SKM-1 (cell line): ENCODE data around the gene CYS1.

Source experiments
- DNase-seq: peaks from one replicate; lab custom pipeline; 2025; ENCODE audit not compliant: unreplicated experiment; lab: John Stamatoyannopoulos, UW

CYS1 gene

DNA sequence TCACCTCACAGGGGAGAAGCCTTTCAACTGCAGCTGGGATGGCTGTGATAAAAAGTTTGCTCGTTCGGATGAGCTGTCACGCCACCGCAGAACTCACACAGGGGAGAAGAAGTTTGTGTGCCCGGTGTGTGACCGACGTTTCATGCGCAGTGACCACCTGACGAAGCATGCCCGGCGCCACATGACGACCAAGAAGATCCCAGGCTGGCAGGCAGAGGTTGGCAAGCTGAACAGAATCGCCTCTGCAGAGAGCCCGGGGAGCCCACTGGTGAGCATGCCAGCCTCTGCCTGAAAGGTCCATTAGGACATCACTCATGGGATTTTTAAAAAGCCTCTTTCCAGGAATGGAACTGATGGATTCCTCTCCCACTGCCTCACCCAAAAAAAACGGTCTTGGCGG is 28.0 kb downstream of the CYS1 start:
- DNase-seq, result no peak

DNA sequence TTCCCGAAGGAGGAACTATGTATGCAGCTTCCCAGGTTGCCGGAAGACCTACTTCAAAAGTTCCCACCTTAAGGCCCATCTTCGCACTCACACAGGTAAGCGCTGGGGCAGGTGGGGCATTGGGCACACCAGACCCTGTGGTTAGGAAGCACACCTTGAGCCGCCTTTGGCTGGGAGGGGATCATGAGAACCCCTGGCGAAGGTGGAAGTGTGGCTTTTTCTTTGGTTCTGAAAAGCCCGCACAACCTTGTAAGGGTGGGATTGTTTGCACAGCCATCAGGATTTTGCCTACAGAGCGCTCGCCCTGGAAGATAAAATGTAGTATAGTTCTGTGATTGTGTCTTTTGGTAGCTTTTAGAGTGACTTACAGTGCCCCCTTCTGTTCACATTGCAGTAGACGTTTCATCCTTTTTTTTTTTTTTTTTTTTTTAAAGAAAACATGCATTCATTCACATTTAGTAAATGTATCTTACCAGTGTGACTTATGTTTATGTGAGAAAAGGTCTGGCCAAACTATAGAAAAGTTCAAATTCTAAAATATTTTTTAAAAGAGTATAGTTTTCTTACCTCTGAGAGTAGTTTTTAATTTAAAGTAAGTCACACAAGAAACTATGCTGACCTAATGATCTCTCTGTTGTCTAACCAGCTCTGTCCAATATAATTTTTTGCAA is 31.6 kb downstream of the CYS1 start:
- DNase-seq, result no peak

DNA sequence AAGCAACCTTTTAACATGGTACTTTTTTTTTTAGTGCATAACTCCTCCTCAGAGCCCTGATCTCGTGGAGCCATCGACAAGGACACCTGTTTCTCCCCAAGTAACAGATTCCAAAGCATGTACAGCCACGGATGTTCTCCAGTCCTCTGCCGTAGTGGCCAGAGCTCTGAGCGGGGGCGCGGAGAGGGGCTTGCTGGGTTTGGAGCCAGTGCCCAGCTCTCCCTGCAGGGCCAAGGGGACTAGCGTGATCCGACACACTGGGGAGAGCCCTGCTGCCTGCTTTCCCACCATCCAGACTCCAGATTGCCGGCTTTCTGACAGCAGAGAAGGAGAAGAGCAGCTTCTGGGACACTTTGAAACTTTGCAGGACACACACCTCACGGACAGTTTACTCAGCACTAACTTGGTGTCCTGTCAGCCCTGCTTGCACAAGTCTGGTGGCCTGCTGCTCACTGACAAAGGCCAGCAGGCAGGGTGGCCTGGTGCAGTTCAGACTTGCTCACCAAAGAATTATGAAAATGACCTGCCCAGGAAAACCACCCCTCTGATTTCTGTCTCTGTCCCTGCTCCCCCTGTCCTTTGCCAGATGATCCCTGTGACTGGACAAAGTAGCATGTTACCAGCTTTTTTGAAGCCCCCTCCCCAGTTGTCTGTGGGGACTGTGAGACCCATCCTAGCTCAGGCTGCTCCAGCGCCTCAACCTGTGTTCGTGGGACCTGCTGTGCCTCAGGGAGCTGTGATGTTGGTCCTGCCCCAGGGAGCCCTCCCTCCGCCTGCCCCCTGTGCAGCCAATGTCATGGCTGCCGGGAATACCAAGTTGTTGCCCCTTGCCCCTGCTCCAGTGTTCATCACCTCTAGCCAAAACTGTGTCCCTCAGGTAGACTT is 32.4 kb downstream of the CYS1 start:
- no peak for DNase-seq

DNA sequence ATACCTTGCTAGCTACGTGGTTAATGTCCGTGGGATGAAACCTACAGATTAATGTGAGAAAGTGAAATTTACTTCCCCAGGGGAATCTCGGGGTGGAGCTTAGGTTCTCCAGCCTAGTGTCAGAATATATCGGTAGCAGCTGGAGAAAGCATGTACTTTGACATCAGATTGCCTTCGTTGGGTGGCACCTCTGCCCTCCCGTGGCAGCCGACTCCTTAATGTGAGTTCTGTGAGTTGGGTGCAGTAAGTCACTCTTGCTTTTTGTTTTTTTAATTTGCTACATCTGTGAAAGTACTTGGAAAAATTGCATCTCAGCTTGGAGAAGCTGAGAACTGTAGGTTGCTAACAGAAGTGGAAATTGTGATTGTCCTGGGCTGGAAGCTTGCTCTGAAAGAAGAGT is 33.3 kb downstream of the CYS1 start:
- no peak for DNase-seq

DNA sequence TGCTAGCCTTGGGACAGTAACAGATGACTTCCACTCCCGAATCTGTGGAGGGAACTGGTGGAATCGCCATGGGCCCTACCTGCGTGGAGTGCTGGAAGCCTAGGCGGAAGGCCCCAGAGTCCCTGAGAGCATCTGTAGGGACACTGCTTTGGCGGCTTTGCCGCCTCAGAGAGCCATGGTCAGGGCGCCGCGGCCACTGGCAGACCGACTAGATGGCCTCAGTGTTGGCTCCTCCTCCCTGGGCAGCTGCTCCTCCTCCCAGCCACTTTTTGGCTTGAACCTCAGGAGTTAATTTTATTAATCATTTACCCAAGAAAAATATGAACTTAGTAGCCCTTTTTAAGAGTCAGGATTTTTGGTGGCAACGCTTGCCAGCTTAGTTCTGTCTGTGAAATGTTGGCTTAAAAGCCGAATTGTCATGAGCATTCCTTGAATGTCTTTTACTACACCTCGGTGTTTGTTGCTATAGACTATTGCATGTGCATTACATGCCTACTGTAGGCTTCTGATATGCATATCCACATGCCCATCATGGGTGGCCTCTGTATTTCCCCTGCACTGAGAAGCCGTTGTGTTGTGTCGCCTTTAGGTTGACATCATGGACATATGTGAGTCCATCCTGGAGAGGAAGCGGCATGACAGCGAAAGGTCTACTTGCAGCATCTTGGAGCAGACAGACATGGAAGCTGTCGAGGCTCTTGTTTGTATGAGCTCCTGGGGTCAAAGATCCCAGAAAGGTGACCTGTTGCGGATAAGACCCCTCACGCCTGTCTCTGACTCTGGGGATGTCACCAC is 34.5 kb downstream of the CYS1 start:
- no peak for DNase-seq

DNA sequence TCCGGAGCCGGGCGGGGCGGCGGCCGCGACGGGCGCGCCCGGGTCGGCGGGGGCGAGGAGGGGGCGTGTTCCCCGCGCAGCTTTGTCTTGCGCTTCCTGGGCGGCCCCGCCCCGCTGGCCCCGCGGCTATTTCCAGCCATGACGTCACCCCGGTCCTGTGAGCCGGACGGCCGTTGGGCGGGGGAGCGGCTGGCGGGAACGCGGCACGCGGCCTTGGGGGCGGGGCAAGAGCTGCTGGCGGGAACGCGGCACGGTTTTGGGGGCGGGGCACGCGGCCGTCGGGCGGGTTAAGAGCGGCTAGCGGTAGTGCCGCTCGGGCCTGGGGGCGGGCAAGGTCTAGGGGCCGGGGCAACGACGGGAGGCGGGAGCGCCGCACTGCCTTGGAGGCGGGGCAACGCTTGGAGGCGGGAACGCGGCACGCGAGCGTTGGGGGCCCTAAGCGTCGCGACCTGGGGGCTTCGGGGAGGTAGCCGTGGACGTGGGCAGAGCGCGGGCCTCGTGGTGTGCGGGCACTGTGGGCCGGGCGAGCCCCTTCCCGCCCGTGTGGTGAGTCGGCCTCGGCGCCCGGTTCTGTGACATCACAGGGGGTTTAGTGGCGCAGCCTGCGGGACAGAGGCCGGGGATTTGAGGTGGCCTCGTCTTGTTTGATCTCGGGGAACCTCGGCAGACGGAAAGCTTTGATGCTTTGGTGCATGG is 36.2 kb downstream of the CYS1 start:
- no peak for DNase-seq

DNA sequence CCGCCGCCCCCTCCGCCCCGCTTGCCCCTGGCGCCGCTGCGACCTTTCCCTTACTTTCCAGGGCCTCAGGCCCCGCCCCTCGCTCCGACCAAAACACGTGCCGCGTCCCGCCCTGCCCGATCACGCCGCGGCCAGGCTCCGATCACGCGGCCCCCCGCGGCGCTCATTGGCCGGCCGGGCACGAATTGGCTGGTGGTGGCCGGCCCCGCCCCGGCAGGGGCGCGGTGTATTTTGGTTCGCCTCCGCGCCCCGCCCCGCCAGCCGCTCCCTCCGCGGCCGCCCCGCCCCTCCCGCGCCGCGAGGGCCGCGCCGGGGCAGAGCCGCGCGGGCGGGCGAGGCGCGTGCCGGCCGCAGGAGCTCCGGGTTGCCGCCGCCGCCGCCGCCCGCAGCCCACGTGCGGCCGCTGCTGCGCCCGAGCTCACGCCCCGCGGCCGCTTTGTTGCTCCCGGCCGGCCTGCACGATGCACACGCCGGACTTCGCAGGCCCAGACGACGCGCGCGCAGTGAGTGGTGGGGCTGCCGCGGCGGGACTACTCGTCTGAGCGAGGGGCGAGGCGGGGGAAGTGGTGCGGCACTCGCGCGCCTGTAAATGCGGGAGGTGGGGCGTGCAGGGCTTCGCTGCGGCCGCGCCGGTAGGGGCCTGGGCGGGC is 36.8 kb downstream of the CYS1 start, which contains the start of gene KLF11:
Gene KLF11 (plus strand): TSS at position 295 of the 650 bp plus-strand sequence. CDS start 167 bp downstream, at position 462.
- DNase-seq, result peak; percentile 61

DNA sequence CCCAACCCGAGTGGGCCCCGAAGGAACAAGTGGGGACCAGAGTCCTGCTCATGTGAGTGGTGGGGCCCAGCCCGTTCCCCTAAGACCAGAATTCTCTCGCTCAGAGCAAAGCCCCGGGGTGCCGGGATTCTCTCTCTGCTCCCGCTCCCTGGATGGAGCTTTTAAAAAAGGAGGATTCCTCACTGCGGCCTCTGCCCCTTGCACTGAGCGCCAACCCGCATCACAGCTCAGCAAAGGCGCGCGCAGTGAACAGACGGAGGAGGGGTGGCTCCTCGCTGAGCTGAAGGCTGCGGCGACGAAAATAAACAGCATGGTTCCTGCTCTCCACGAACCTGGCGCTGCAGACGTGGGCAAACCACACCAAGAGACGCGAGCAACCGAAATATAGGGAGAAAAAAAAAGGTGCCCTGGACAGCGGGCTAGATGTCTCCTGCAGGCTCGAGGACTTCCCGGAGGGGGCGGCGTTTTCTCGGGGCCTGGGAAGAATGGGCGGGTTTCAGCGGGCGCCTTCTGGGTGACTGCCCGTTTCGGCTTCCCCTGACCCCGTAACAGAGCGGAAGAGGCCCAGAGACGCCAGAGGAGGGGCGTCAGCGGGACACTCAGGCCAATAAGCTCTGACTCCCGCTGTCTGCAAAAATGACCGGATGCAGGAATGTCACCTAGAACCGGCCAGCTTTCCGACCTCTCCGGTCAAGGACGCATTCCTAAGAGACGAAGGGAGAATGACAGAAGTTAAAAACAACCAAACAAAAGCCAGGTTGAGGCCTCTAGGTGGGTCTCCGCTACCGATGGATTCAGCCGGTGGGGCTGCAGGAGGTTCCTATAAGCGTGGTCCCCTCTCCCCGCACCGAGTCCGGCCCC is 37.7 kb downstream of the CYS1 start:
- DNase-seq, result no peak

DNA sequence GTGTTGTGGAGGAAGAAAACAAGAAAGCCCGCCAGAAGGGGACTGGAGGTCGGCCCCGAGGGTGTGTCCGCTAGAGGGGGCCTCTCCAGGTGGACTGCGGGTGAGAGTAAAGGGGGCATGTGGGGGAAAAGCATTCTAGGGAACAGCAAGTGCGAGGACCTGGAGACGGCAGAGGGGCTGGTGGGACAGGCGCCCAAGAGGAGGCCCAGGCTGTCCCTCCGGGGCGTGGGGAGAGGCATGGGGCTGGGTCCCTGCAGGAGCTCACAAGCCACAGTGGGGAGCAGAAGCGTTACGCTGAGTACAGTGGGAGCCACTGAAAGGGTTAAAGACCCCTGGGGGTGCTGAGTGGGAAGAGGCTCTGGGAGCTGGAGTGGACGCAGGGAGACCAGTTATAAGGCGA is 38.5 kb downstream of the CYS1 start:
- DNase-seq, result no peak

DNA sequence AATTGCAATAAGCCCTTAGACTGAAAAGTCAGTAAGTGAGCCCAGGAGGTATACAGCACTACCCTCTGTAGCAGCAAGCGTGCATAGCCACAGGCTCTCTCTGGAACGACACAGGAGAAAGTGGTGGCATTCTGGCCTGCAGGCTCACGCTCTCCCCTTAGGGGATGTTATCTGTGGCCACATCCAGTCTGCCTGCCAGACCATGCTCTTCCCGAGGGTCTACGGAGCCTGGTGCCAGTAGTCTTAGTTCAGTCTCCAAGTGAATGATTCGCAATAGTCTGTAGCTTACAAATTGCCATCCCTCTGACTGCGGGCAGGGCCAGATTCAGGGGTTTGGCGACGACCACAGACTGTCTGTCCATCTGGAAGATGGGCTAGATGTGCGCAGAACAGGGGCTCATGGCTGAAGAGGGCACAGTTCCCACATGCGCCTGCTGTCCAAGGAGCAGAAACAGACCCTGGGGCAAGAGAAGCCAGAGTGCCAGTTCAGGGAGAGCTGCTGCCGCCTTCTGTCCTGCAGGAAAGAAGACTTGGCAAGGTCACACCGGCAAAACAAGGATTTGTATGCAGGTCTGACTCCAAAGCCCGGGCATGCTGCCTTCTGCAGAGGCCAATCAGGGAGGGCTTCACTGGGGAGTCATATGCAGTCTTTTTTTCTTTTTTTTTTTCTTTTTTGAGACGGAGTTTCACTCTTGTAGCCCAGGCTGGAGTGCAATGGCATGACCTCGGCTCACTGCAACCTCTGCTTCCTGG is 40.4 kb downstream of the CYS1 start:
- no peak for DNase-seq

DNA sequence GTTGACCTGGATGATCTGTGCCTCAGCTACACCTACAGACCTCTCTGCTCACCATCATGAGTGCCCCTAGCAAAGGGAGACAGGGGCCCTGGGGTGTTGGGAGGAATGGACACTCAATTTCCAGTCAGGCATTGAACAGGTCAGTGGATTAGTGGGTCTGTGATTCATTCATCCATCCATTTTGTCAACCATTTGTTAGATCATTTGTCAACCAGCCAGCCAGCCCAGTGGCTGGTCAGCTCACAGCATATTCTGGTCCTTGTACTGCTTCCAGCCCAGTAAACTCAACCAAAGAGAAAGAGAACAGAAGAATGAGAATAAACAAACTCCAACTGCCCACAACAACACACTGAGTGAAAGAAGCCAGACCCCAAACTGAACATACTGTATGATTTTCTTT is 41.5 kb downstream of the CYS1 start:
- DNase-seq, result no peak

DNA sequence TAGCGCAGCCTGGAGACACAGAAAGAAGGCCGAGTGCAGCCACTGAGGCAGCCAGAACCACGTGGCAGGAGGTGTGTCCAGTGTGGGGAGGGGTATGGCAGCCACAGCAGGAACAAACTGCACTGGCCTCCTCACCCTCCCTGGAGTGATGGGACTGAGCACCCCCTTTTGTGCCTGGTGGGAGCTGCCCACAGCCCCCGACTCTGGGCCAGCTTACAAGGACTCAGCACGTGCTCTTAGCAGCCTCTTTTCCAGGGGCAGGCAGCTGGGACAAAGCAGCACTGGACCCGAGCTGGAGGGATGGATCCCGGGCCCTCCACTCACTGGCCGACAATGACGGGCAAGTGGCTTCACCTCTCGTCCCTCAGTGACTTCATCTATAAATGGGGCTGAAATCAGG is 42.1 kb downstream of the CYS1 start:
- no peak for DNase-seq

DNA sequence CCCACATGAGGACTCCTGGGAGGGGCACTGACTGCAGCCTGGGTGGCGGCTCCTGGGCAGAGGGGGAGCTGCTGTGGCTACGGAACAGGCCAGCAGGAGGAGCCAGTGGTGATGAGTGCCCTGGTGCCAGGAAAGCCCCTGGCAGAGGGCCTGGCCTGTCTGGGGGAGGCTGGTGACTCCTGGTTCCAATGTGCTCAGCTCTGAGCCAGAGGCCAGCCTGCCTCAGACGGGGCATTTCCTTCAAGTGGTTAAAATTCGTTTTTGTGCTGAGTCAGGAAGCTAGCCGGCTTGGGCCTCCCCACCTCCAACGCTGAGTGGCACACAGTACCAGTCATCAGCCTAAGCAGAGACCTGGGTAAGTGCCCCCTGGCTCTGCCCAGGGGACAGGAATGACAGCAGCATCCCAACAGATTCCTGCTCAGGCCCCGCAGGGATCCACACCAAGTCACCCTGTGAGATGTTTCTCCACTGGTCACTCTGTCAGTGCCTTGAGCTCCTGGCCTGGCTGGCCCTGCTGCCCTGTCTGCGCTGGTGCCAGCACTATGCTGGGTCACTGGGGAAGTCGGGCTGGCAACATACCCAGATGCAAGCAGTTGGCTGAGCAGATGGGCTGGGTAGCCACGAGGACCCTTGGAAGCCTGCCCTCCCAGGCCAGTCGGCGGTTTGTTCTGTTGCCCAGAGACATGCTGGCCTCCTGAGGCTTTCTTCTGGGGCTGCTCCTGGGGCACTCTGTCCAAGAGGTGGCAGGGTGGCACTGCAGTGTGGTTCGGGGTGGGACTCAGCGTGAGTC is 43.9 kb downstream of the CYS1 start:
- no peak for DNase-seq

DNA sequence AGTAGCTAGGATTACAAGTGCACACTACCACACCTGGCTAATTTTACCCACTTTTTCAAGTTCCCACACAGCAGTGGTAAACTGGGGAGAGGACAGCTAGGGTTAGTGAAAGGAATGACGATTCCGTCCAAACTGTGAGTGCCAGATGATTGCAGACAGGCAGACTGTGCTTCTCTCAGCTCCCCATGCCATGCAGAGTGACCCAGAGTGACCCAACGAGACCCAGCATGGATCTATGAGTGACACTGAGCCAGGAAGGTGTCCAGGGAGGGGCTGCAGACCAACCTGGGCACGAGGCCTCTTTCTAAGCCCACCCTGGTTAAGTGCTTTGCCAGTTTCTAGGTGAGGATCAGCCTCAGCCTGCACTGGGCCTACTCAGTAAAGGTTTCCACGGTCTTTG is 44.6 kb downstream of the CYS1 start:
- DNase-seq, result no peak

DNA sequence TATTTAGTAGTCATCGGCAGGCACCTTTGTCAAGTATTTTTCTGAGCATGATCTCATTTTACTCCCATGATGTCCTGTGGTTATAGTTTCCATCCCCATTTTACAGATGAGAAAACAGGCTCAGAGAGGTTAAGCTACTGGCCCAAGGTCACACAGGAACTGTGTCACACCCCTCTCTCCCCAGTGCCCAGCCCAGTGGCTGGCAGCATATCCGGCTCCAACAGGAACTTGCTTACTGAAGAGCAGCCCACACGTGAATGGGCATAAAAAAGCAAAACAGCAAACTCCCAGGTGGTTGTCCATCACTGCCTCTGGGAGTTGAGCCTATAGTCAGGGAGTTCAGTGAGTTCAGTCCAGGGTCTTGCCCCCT is 45.2 kb downstream of the CYS1 start:
- DNase-seq, result no peak

DNA sequence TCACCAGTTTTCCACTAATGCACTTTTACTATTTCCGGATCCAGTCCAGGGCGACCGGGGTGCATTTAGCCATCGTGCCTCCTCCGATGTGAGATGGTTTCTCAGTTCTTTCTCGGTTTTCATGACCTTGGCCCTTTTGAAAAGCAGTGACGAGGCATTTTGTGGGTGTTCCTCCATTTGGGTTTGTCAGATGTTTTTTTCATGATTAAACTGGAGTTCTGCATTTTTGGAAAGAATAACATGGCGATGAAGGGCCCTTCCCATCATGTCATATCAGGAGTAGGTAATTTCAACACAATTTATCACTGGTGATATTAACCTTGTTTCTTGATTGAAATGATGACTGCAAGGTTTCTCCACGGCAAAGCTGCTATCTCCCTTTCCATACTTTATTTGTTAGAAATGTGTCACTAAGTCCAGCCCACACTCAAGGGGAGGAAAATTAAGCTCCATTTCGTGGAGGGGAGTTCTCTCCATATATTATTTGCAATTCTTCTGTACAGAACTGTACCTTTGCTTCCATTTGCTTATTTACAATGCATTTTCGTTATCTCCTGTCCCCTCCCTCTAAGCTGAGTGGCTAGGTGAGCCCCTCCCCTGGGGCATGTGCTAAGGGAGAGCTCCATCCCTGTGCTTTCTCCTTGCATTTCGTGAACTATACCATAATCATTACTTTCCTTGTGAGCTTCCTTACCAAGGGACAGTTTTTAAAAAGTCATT is 45.7 kb downstream of the CYS1 start:
- DNase-seq, result no peak

DNA sequence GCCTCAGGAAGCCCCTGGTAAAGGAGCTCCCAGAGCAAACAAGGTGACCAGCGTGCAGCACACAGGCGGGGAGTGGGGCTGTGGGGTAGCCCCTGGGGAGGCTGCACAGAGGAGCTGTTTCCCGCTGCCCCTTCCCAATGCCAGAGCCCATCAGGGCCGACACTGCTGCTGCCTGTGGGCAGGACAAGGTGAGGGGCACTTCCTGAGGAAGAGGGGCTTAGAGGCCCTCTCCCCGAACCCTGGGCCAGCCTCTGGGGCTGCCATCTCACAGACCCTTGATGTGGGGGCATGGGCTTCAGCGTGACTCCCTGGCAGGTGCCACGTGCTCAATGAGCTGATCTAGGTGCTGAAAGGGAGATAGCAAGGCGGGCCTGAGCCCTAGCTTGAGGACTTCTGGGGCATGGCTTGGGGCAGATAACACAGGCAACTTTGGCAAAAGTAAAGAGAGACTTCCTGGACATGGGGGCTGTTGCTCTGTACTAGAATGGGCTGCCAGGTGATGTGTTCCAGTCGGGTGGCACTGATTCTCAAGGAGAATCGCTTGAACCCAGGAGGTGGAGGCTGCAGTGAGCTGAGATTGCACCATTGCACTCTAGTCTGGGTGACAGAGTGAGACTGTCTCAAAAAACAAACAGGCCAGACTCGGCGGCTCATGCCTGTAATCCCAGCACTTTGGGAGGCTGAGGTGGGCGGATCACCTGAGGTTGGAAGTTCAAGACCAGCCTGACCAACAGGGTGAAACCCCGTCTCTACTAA is 46.8 kb downstream of the CYS1 start:
- no peak for DNase-seq
